Measurements from ENCODE around the gene PAIP2. TPM values are rescaled to one million over a fixed set of nuclear protein-coding genes. Genes with fewer than 3 reads are reported as not detected.

The PAIP2 gene
- total and polyA plus RNA-seq, 5 donors from 2014 or later: 126 to 426 (median 350) TPM

GRCh38 chr5:139410993-139411828 is 69.6 kb downstream of the PAIP2 start:
- ATAC-seq (ENCODE audit: low read depth in 2 of 2) (no peak), DNase-seq (no peak)
- Histone ChIP-seq H3K27me3 (ENCODE audit: control insufficient read depth, insufficient read depth, low read length) (no peaks in the 10 kb centered on the region), H3K4me1 (ENCODE audit: control insufficient read depth, insufficient read depth, low read length, poor library complexity, severe bottlenecking) (peaks cover 26% of the 10 kb centered on the region), H3K27ac (ENCODE audit: insufficient read depth, low read length, poor library complexity, severe bottlenecking) (no peak overlapping the region), H3K9me3 (ENCODE audit: control insufficient read depth in 2 of 2, low read length in 2 of 2) (no peaks in the 10 kb centered on the region), H3K36me3 (ENCODE audit: control insufficient read depth, insufficient read depth, low read length) (no peaks in the 10 kb centered on the region), H3K4me3 (ENCODE audit: low read depth, low read length) (no peak overlapping the region)
- Mint-ChIP-seq H3K9me3 (no peaks in the 10 kb centered on the region), H3K4me3 (no peak overlapping the region), H3K27me3 (no peaks in the 10 kb centered on the region), H3K27ac (peak overlapping the region in 1 of 3 donors; percentile 42), H3K36me3 (peaks cover 5% of the 10 kb centered on the region), H3K4me1 (peaks cover 30 to 38% (median 36%) of the 10 kb centered on the region in 4 donors)

DNA sequence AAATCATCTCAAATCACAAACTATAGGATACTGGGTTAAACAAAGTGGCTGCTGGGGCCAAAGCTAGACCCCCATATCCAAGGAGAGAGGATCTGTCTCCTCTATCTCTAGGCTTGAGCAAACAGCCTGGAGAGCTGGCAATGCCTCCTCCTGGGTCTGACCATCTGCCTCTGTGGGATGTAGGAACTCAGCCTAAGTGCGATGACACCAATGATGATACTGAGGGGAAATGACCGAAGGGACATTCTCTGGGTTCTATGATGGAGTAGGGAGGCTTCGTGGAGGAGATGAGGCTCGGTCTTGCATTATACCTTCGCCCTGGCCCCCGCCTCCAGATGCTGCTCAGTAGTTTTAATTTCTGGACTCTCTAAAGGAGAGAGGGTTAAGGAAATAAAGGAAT is 71.5 kb downstream of the PAIP2 start:
- H3K27me3 ChIP-seq (ENCODE audit: control insufficient read depth, insufficient read depth, low read length): no peaks in the 10 kb centered on the region
- H3K4me3 Mint-ChIP-seq: peak overlapping the region in 2 of 4 donors; percentile 36 to 53
- peaks cover 22 to 36% (median 32%) of the 10 kb centered on the region in 4 donors for H3K4me1 Mint-ChIP-seq
- no peak for DNase-seq
- no peak for ATAC-seq (ENCODE audit: low read depth in 2 of 2)
- no peaks in the 10 kb centered on the region for H3K9me3 ChIP-seq (ENCODE audit: control insufficient read depth in 2 of 2, low read length in 2 of 2)
- no peaks in the 10 kb centered on the region for H3K9me3 Mint-ChIP-seq
- no peak overlapping the region for H3K27ac ChIP-seq (ENCODE audit: insufficient read depth, low read length, poor library complexity, severe bottlenecking)
- H3K4me3 ChIP-seq (ENCODE audit: low read depth, low read length): no peak overlapping the region
- no peaks in the 10 kb centered on the region for H3K27me3 Mint-ChIP-seq
- peak overlapping the region in 1 of 3 donors; percentile 64 for H3K27ac Mint-ChIP-seq
- peaks cover 5% of the 10 kb centered on the region for H3K36me3 Mint-ChIP-seq
- peaks cover 30% of the 10 kb centered on the region for H3K4me1 ChIP-seq (ENCODE audit: control insufficient read depth, insufficient read depth, low read length, poor library complexity, severe bottlenecking)
- no peaks in the 10 kb centered on the region for H3K36me3 ChIP-seq (ENCODE audit: control insufficient read depth, insufficient read depth, low read length)

DNA sequence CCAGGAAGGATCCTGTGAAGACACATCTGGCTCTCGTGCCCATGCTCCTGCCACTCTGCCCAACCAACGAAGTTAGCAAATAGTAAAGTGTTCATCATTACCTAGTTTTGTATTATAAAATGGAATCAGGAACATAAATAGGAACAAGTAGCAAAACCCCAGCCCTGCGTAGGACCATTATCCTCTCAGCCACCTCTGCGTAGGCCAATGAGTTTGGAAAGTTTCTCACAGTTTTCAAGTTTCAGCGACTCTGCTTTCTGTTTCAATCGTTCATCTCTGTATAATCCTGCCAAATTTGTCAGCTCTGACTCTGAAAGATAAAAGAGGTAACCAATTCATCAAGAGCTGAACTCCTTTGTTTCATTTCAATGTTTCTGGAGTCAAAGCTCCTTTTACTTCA is 72.3 kb downstream of the PAIP2 start:
- Mint-ChIP-seq H3K9me3 (no peaks in the 10 kb centered on the region), H3K4me3 (peak overlapping the region; percentile 0 to 62 (median 28))

GRCh38 chr5:139414581-139415130 is 73.0 kb downstream of the PAIP2 start:
- ATAC-seq (ENCODE audit: low read depth in 2 of 2) (peak; percentile 19 to 23), DNase-seq (peak in 2 of 3 donors; percentile 24 to 52)
- H3K4me3 Mint-ChIP-seq: peak overlapping the region; percentile 36 to 49 (median 44)

More for the DNA sequence above, 72.3 kb downstream of the PAIP2 start:
- H3K27me3 ChIP-seq (ENCODE audit: control insufficient read depth, insufficient read depth, low read length): no peaks in the 10 kb centered on the region
- ATAC-seq (ENCODE audit: low read depth in 2 of 2) (no peak), DNase-seq (peak in 1 of 3 donors; percentile 59)
- peaks cover 22 to 36% (median 32%) of the 10 kb centered on the region in 4 donors for H3K4me1 Mint-ChIP-seq
- H3K27ac Mint-ChIP-seq: peak overlapping the region; percentile 64 to 88 (median 86)
- H3K4me3 ChIP-seq (ENCODE audit: low read depth, low read length): peak overlapping the region; percentile 59
- H3K36me3 ChIP-seq (ENCODE audit: control insufficient read depth, insufficient read depth, low read length): no peaks in the 10 kb centered on the region
- H3K36me3 Mint-ChIP-seq: peaks cover 13% of the 10 kb centered on the region
- H3K4me1 ChIP-seq (ENCODE audit: control insufficient read depth, insufficient read depth, low read length, poor library complexity, severe bottlenecking): peaks cover 30% of the 10 kb centered on the region
- peak overlapping the region; percentile 55 for H3K27ac ChIP-seq (ENCODE audit: insufficient read depth, low read length, poor library complexity, severe bottlenecking)
- no peaks in the 10 kb centered on the region for H3K9me3 ChIP-seq (ENCODE audit: control insufficient read depth in 2 of 2, low read length in 2 of 2)
- no peaks in the 10 kb centered on the region for H3K27me3 Mint-ChIP-seq

DNA sequence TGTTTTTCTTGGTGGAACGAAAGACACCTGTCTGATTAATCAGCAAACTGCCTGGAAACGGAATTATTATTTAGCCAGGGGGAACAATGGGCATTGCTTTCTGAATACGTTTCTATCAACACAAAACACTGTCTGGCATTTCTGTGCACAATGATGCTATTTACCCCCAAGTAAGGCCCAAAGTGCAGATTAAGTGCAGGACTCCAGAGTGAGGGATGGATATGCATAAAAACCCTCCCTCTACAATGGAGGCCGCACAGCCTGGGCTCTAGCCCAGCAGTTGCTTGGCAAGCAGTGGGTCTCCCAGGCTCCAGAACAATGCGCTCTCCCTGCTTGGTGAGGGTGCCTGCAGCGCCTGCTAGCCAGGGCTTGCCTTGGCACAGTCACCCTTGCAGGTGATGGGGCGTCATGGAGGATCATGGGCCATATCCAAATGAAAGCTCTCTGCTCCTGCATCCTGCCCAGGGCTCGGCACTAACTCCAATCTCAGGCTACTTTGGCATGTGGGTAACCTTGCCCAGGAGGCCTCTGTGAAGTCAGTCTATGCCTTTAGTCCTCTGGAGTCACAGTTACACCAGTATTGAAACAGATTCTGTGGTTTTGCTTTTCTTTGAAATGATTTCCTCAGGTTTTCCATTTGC is 73.7 kb downstream of the PAIP2 start:
- DNase-seq (peak in 1 of 3 donors; percentile 77), ATAC-seq (ENCODE audit: low read depth in 2 of 2) (peak in 1 of 2 donors; percentile 24)
- peaks cover 18% of the 10 kb centered on the region for H3K36me3 Mint-ChIP-seq
- Histone ChIP-seq H3K9me3 (ENCODE audit: control insufficient read depth in 2 of 2, low read length in 2 of 2) (no peaks in the 10 kb centered on the region), H3K4me1 (ENCODE audit: control insufficient read depth, insufficient read depth, low read length, poor library complexity, severe bottlenecking) (peaks cover 30% of the 10 kb centered on the region), H3K27me3 (ENCODE audit: control insufficient read depth, insufficient read depth, low read length) (no peaks in the 10 kb centered on the region), H3K4me3 (ENCODE audit: low read depth, low read length) (peak overlapping the region; percentile 59), H3K27ac (ENCODE audit: insufficient read depth, low read length, poor library complexity, severe bottlenecking) (peak overlapping the region; percentile 55), H3K36me3 (ENCODE audit: control insufficient read depth, insufficient read depth, low read length) (peaks cover 7% of the 10 kb centered on the region)
- peaks cover 22 to 36% (median 32%) of the 10 kb centered on the region in 4 donors for H3K4me1 Mint-ChIP-seq
- peak overlapping the region; percentile 64 to 88 (median 86) for H3K27ac Mint-ChIP-seq
- H3K4me3 Mint-ChIP-seq: peak overlapping the region in 3 of 4 donors; percentile 36 to 49 (median 45)
- H3K9me3 Mint-ChIP-seq: no peaks in the 10 kb centered on the region
- no peaks in the 10 kb centered on the region for H3K27me3 Mint-ChIP-seq

More at GRCh38 chr5:139414581-139415130, 73.0 kb downstream of the PAIP2 start:
- Mint-ChIP-seq H3K4me1 (peaks cover 22 to 36% (median 32%) of the 10 kb centered on the region in 4 donors), H3K27me3 (no peaks in the 10 kb centered on the region), H3K27ac (peak overlapping the region; percentile 64 to 88 (median 86)), H3K36me3 (peaks cover 14% of the 10 kb centered on the region), H3K9me3 (no peaks in the 10 kb centered on the region)
- H3K4me3 ChIP-seq (ENCODE audit: low read depth, low read length): peak overlapping the region; percentile 59
- H3K27ac ChIP-seq (ENCODE audit: insufficient read depth, low read length, poor library complexity, severe bottlenecking): peak overlapping the region; percentile 55
- no peaks in the 10 kb centered on the region for H3K27me3 ChIP-seq (ENCODE audit: control insufficient read depth, insufficient read depth, low read length)
- H3K9me3 ChIP-seq (ENCODE audit: control insufficient read depth in 2 of 2, low read length in 2 of 2): no peaks in the 10 kb centered on the region
- peaks cover 4% of the 10 kb centered on the region for H3K36me3 ChIP-seq (ENCODE audit: control insufficient read depth, insufficient read depth, low read length)
- peaks cover 30% of the 10 kb centered on the region for H3K4me1 ChIP-seq (ENCODE audit: control insufficient read depth, insufficient read depth, low read length, poor library complexity, severe bottlenecking)

GRCh38 chr5:139415869-139416268 is 74.2 kb downstream of the PAIP2 start:
- H3K27me3 Mint-ChIP-seq: no peaks in the 10 kb centered on the region
- Histone ChIP-seq H3K4me3 (ENCODE audit: low read depth, low read length) (peak overlapping the region; percentile 46), H3K27ac (ENCODE audit: insufficient read depth, low read length, poor library complexity, severe bottlenecking) (no peak overlapping the region), H3K36me3 (ENCODE audit: control insufficient read depth, insufficient read depth, low read length) (peaks cover 7% of the 10 kb centered on the region), H3K27me3 (ENCODE audit: control insufficient read depth, insufficient read depth, low read length) (no peaks in the 10 kb centered on the region), H3K9me3 (ENCODE audit: control insufficient read depth in 2 of 2, low read length in 2 of 2) (no peaks in the 10 kb centered on the region), H3K4me1 (ENCODE audit: control insufficient read depth, insufficient read depth, low read length, poor library complexity, severe bottlenecking) (peaks cover 30% of the 10 kb centered on the region)
- H3K36me3 Mint-ChIP-seq: peaks cover 18% of the 10 kb centered on the region
- H3K9me3 Mint-ChIP-seq: no peaks in the 10 kb centered on the region
- ATAC-seq (ENCODE audit: low read depth in 2 of 2) (no peak), DNase-seq (no peak)
- H3K4me1 Mint-ChIP-seq: peaks cover 22 to 36% (median 32%) of the 10 kb centered on the region in 4 donors
- peak overlapping the region in 2 of 4 donors; percentile 19 to 22 for H3K4me3 Mint-ChIP-seq
- H3K27ac Mint-ChIP-seq: peak overlapping the region in 1 of 3 donors; percentile 64

DNA sequence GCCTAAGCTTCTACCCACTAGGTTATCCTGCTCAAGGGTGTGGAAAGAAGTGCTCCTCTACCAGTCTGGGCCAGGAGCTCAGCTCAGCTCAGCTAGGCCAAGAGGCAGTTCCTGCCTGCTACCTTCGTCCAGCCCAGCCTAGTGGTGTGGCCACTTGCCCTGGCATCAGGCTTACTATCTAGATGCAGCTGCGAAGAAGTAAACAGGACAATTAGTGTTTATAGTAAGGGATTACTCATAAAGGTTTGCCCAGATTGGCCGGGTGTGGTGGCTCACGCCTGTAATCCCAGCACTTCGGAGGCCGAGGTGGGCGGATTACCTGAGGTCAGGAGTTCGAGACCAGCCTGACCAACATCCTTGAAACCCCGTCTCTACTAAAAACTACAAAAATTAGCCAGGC is 75.0 kb downstream of the PAIP2 start:
- no peak for DNase-seq
- Mint-ChIP-seq H3K4me1 (peaks cover 22 to 36% (median 32%) of the 10 kb centered on the region in 4 donors), H3K4me3 (peak overlapping the region in 1 of 4 donors; percentile 11), H3K27me3 (no peaks in the 10 kb centered on the region), H3K36me3 (peaks cover 18% of the 10 kb centered on the region), H3K27ac (no peak overlapping the region), H3K9me3 (no peaks in the 10 kb centered on the region)
- Histone ChIP-seq H3K4me3 (ENCODE audit: low read depth, low read length) (no peak overlapping the region), H3K27ac (ENCODE audit: insufficient read depth, low read length, poor library complexity, severe bottlenecking) (no peak overlapping the region), H3K9me3 (ENCODE audit: control insufficient read depth in 2 of 2, low read length in 2 of 2) (no peaks in the 10 kb centered on the region), H3K36me3 (ENCODE audit: control insufficient read depth, insufficient read depth, low read length) (peaks cover 7% of the 10 kb centered on the region), H3K27me3 (ENCODE audit: control insufficient read depth, insufficient read depth, low read length) (no peaks in the 10 kb centered on the region), H3K4me1 (ENCODE audit: control insufficient read depth, insufficient read depth, low read length, poor library complexity, severe bottlenecking) (peaks cover 30% of the 10 kb centered on the region)
- no peak for ATAC-seq (ENCODE audit: low read depth in 2 of 2)

Measured in CD4-positive, CD25-positive, alpha-beta regulatory T cell (primary cell).